GM21786 (cell line): ENCODE results near the gene LIPF.
"Not testable (repeated sequence)": the region's sequence is repeated elsewhere in the genome, so short reads cannot be mapped to it uniquely, and the experiment has no call there.

Experiments used
- ATAC-seq: cut with Tn5 transposase; IDR thresholded peaks from one replicate; pipeline ENCODE4 v1.9.1; 2021; ENCODE audit not compliant: unreplicated experiment

The LIPF gene, protein sequence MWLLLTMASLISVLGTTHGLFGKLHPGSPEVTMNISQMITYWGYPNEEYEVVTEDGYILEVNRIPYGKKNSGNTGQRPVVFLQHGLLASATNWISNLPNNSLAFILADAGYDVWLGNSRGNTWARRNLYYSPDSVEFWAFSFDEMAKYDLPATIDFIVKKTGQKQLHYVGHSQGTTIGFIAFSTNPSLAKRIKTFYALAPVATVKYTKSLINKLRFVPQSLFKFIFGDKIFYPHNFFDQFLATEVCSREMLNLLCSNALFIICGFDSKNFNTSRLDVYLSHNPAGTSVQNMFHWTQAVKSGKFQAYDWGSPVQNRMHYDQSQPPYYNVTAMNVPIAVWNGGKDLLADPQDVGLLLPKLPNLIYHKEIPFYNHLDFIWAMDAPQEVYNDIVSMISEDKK

DNA sequence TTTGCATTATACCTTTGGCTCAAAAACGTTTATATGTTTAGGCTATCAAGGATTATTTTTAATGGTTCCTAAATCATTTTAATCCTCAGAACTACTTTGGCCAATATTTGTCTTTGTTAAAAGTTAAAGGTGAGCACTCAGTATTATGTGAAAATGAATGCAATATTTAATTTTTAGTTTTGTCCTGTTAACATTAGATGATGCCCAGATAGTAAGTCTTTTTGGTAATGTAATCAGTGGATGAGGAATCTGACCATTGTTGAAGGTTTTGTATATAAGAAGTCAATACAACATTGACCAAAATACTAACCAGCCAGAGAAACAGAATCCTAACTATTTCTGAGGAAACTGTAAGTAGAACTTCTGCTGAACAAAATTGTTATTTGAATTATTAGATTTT, at the start of gene LIPF:
LIPF (plus strand) TSS at position 301 of the 400 bp plus-strand sequence. CDS start 2,856 bp downstream, outside the sequence.
- ATAC-seq: no peak

DNA sequence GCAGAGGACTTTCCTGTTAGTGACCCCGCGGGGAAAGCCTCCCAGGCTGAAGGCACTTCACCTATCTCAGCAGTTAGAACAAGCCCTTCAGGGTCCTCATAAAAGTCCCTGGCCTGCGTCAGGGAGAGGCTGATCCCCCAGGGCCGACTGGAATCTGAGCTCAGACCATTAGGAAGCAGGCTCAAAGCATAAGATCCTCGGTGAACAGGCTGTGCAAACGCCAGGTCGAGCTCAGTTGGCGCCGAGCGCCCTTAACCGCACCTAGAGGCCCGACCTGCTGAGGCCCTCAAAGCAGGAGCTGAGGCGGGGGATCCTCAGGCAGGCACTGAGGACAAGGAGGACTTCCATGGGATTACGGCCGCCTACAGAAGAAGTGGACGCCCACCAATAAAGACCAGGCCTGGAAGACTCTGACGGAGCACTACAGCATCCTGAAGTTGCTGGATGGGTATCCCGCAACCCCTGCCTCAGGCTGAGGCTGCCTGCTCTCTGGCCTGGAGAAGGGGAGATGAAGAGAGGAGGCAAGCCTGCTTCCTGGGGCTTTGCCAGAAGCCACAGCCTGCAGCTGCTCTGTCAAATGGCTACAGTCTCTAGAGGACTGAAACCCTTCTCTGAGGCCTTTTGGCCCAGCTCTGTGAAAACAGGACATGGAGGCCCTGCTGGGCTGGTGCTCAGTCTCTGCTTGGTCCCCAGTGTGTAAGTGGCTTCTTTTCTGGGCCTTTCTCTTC, 47.8 kb upstream of the LIPF start:
- no peak for ATAC-seq

DNA sequence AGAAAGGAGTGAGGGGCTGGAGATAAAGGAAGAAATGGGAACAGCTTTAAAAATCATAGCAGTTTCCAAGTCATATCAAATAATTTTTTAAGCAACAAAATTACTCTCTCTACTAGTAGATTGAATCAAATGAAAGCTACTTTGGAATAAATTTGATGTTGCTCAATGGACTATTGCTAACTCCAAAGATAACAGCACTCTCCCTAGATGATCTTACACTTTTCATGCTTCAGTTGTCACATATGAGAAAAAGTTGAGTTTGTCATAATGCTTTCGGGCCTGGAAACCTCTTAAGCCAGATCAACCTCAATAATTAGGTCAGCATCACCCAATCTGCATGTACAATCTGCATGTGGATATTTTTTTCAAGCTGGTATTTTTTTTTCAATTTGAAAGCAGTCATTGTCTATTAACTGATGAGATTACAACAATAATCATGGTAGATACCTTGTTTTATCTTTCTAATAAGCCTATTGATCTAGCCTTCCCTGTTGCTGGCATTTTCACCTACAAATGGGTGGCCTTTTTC, 46.4 kb upstream of the LIPF start:
- ATAC-seq: no peak

DNA sequence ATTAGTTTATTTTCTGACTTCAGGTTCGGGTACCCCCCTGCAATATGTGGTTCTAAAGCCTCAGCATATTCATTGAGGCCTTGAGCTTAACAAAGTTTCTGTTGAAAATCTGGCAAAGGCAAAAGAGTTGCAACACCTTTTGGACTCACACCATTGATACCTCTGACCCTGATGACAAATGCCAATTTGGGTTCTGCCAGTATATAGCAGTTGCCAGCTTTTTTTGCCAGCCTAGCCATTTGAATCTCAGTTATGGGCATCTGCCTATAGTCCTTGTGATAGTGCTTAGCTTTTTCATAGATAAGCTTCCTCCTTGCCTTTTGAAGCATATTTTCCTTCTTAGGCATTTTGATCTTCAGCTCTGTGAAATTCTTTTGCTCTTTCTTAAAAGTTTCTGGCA, 45.7 kb upstream of the LIPF start:
- ATAC-seq: no peak

DNA sequence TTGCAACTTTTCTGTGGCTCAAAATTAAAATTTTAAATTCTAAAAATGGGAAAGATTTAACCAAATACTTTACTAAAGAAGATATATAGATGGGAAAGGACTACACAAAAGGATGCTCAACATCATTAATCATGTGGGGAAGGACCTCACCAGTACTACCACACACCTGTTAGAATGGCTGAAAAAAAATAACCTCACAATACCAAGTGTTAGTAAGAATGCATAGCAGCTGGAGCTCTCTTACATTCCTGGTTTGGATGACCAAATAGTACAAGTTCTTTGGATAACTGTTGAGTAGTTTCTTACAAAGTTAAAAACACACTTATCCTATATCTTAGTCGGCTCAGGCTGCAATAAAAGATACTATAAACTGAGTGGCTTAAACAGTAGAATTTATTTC, 43.8 kb upstream of the LIPF start:
- ATAC-seq: no peak

DNA sequence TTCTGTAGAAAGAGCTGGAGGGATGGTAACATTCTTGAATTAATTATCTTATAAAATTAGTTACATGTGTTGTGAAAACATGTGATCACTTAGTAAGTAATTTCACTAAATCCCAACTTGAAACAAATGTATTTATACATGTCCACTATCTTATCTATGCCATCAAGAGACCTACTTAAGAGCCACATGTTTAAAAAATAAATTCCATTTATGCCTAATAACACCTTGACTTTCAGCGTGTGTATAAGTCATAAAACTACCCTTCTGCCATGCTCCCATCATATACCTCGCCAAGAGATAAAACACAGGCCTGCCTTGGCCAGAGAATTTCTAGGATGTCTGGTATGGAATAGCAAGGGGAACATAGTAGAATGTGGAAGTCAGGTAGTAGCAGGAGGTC, 40.4 kb upstream of the LIPF start:
- ATAC-seq: no peak

DNA sequence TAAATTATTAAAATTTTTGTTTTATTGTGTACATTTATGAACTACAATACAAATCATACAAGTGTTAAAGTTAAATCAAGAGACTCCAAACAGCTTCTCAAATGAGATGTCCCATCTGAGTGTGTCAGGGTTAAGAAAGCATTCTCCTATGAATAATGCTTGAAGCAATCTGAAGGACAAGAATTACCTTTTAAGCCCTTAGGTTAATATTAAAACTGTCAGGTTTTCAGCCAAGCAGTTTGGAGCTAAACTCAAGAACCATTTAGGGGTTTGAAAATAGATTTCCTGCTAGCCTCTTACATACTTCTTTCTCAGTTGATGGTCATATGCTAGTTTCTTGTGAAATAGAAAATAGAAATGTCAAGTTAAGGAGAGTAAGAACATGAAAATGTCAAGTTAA, 39.4 kb upstream of the LIPF start:
- ATAC-seq: no peak

DNA sequence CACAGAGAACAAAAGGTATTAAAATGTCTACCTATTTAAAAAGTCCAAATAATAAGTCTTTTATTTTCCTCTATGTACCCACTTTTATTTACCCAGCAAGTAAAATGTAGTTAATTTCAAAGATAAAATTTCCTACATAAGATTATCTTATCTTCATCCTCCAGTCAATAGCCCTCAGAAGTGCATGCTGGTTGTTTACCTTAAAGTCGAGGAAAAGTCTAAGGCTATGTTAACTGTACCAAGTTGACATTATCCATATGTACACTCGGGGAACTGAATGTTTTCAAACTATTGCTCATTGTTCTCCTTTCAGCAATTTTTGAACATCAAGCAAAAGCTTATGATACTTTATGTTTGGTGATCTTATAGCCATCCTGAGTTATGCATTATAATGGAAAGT, 24.1 kb upstream of the LIPF start:
- no peak for ATAC-seq

DNA sequence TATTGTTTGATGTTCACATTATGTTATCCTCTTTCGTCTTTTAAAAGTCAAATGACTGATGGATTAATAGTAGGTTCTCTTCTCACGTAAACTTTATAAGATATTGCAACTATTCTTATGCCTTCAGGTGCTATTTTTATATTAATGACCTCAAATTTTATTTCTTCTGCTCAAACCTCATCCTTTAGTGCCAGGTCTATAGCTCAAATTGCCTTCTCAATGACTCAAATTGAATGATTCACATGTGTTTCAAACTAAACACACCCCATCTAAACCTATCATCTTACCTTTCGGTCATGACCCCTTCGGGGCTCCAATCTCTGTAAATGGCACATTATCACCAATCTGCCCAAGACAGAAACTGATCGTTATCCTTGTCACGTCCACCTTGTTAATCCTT, 22.0 kb upstream of the LIPF start:
- ATAC-seq: no peak

DNA sequence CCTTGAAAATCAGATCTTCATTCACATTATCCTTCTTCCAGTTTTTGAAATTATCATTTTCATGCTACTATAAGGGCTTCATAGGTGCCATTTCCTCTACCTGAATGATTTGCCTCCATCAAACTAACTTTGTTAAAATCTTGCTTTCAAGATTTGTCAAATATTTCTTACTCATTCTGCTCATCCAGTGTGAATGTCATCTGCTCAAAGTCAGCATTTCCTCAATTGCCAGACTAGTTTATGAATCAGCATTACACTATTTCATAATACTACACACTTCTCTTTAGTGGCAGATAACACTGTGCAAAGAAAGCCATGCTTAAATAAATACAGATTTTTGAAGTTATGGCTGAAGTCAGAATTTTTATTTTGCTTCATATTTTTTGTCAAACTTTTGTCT, 21.3 kb upstream of the LIPF start:
- no peak for ATAC-seq

DNA sequence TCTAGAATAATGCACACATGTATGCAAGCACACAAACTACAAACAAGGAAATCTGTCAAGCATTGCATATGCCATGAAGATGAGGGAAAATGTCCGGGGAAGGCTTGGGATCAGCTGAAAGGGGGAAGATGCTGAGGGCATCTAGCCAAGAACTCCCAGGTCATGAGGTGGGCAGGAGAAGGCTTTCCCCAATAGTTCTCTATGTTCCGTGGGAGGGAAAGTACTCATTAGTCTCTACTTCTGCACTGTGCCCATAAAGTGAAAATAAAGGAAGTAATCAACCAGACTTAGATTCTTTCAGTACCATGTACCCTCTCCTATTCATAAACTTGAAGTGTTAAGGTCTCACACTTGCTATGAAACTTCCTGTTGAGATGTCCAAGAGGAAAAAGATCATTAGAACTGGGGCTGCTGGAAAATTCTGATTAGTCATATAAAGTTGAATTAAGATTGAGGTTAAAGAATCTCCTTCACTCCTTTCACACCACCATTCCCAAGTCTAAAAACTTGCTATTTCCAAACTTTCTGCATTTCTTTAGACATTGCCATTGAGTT, 17.1 kb upstream of the LIPF start:
- ATAC-seq: no peak

DNA sequence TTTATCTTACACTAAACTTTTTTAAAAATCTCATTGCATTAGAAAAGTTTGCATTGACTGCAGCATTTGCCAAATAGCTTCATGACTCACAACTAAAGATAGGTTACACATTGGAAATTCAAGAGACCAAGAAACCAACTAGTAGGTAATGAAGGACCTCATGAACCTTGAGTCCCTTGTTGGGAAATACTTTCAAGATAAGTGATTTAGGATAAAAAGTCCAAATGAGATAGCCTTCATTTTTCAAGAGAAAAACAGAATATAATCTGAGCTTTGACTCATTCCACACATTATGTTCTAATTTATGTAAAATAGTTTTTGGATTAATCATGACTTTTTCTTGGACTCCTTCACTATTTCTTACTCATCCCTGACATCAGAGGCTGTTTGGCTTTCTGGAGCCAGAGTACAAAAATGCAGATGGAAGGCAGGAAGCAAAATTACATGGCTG, 13.1 kb upstream of the LIPF start:
- no peak for ATAC-seq

DNA sequence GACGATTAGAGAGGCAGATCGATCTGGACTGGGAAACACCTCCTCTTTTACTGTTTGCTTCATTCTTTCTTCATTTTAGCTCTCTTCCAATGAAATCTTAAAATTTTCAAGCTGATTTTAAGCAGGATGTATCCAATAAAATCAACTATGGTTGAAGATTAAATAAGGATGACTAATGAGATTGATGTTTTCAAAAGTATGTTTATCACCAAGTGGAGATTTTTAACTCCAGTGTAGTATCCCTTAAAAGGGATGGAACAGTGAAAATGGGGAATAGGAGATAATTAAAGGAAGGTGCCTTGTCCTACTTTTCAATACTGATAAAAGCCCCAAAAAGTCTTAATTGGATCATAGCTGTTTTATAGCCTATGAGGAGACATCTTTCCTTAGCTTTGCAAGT, 11.6 kb upstream of the LIPF start:
- no peak for ATAC-seq

DNA sequence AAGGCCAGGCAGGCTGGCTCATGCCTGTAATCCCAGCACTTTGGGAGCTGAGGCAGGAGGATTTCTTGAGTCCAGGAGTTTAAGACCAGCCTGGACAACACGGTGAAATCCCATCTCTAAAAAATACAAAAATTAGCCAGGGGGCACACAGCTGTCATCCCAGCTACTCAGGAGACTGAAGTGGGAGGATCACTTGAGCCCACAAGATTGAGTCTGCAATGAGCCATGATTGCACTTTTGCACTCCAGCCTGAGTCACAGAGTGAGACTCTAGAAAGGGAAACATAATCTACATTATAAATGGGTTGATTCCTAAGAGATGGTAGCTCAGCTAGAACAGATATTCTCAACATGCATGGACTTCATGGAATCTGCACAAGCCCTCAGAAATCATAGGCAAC, 6.3 kb upstream of the LIPF start:
- no peak for ATAC-seq

DNA sequence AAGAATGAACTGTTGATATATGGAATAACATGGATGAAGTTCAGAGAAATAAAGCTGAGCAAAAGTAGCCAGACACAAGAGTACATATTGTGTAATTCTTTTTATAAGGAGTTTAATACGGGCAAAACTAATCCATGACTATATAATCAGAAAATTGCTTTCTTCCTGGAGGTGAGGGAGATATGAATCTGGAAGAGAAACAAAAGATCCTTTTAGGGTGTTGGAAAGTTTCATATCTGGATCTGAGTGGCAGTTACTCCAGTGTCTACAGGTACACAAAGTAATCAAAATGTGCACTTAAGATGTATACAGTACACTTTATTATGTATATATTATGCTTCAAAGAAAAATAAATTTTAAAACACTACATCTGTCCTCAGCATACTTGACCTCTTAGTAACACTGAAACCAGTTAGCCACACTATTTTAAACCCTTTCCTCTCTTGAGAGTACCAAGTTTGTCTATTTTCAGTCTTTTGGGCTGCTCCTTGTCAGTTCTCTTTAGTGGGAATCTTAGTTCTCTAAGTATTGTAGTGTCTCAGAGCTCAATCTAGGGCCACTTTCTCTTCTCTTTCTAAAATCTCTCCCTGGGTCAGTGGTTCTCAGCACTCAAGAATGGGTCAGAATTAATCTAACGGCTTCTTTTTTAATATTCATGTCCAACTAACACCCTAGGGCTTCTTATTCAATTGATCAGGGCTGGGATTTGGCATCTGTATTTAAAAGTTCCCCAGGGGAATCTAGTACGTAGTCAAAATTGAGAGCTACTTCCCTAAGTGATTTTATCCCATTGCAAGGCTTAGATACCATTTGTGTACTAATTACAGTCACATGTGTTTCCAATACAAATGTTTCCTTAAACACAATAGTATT, 4.3 kb upstream of the LIPF start:
- no peak for ATAC-seq

DNA sequence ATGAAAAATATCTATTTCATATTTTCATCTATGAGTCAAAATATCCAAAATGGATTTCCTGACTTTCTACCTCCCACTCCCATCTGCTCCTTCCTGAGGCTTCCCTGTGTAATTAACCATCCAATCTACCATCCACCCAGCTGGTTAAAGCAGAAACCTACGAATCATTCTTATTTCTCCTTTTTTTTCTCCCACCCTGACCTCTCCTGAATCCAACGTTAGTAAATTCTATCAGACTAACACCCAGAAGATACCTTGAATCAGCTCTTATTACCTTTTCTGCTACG, 3.7 kb upstream of the LIPF start:
- ATAC-seq: no peak

DNA sequence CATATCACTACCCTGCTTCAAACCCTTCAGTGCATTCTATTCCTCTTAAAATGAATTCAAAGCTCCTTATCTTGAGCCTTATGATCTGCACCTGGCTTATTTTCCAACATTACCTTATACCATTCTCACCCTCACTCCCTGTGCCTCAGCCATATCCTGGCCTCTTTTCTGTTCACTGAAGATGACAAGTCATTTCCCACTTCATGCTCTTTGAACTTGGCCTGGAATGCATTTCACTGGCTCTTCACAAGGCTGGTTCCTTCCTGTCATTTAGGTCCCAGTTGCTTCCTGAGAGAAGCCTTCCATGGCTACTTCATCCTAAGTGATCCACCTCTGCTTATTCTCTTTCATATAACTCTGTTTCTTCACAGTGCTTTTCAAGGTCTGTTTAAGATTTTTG, 3.2 kb upstream of the LIPF start:
- no peak for ATAC-seq

DNA sequence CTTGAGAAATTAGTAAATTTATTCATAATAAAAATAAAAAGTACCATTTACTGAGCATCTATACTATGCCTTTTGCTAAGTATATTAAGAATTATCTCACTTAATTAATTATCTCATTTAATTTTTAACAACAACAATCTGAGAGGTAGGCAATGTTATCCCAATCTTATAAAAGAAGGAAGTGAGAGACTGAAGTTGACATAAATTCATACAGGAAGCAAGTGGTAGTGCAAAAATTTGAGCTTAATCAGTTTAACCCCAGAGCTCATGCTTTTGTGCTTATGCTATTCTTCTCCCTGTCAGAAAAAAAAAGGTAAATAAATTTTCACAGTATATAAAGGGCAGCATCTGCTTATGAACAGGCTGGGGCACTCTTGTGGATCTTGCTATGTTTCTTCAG, 2.7 kb upstream of the LIPF start:
- ATAC-seq: no peak

DNA sequence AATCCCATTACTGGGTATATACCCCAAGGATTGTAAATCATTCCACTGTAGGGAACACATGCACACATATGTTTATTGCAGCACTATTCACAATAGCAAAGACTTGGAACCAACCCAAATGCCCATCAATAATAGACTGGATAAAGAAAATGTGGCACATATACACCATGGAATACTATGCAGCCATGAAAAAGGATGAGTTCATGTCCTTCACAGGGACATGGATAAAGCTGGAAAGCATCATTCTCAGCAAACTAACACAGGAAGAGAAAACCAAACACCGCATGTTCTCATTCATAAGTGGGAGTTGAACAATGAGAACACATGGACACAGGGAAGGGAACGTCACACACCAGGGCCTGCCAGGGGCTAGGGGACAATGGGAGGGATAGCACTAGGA, 1.1 kb upstream of the LIPF start:
- ATAC-seq: not testable (repeated sequence)

DNA sequence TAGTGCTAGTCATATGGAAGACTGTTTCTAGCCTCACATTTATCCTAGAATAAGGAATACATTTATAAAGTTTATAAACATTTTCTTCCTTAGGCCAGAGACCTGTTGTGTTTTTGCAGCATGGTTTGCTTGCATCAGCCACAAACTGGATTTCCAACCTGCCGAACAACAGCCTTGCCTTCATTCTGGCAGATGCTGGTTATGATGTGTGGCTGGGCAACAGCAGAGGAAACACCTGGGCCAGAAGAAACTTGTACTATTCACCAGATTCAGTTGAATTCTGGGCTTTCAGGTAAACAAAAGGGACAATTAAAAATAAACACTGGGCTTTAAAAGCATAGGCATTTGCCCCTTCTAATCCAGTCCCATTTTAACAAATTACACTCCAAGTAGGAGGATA, 4.2 kb downstream of the LIPF start:
- no peak for ATAC-seq

DNA sequence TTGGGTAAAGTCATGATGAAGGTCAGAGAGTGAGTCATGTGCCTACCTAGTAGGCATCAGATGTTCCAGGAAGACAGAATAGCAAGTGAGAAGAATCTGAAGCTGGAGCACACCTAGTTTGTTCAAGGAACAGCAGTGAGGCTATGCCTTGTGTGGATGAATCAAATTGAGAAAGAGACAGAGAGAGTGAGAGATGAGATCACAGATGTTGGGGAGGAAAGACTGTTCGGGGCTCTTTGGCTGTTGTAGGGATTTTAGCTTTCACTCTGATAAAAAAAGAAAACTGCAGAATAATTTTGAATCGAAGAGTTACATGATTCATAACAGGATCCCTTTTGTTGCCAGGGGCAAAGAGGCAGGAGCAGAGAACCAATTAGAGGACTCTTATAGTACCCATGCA, 6.3 kb downstream of the LIPF start:
- no peak for ATAC-seq
